WTC11 (cell line): ENCODE measurements around the gene PPP1R3C. TPM values are rescaled to one million over a fixed set of nuclear protein-coding genes. Genes with fewer than 3 reads are reported as not detected.

Experiments used
- ATAC-seq: fragments of 200-7000 bp; cut with Tn5 transposase; 2 replicates; pipeline ENCODE4 v1.10.0; 2021; ENCODE audit warnings: mild to moderate bottlenecking, moderate library complexity
- CTCF ChIA-PET: fragments of 300-600 bp; sonication (Branson Sonifier 250); formaldehyde crosslinking; loops from one replicate; lab custom pipeline; 2021; ENCODE audit warnings: antibody characterized with exemption; lab: Charles Lee
- POLR2A ChIA-PET: fragments of 350-600 bp; sonication (Branson Sonifier 250); formaldehyde crosslinking; loops from one replicate; lab custom pipeline; 2021; ENCODE audit warnings: antibody characterized with exemption; lab: Charles Lee
- DNase-seq: peaks from one replicate; pipeline ENCODE4 v3.0.0; 2021; ENCODE audit warnings: low spot score
- H3K27ac Mint-ChIP-seq: 2 replicates; pipeline ENCODE4 v1.8.0; 2021; ENCODE audit warnings: mixed read lengths
- H3K27me3 Mint-ChIP-seq: 2 replicates; pipeline ENCODE4 v1.8.0; 2021; ENCODE audit warnings: low read depth, mild to moderate bottlenecking, moderate library complexity, mixed read lengths
- H3K36me3 Mint-ChIP-seq: 2 replicates; pipeline ENCODE4 v1.8.0; 2021; ENCODE audit warnings: mixed read lengths
- H3K4me1 Mint-ChIP-seq: 2 replicates; pipeline ENCODE4 v1.8.0; 2022; ENCODE audit warnings: mixed read lengths
- H3K4me3 Mint-ChIP-seq: 2 replicates; pipeline ENCODE4 v1.8.0; 2021; ENCODE audit warnings: mild to moderate bottlenecking, moderate library complexity, mixed read lengths
- H3K9me3 Mint-ChIP-seq: 2 replicates; pipeline ENCODE4 v1.8.0; 2021; ENCODE audit warnings: mixed read lengths
- CREM ChIP-seq: sonication (generic); formaldehyde crosslinking; IDR thresholded peaks from 2 replicates; pipeline ENCODE4 v1.8.1; 2022; ENCODE audit warnings: mild to moderate bottlenecking, missing genetic modification reagents, moderate library complexity
- CTCF ChIP-seq: fragments of 200-600 bp; IDR thresholded peaks from 2 replicates; pipeline ENCODE4 v1.8.0; 2022; ENCODE audit warnings: antibody characterized with exemption
- FOXP4 ChIP-seq: sonication (generic); formaldehyde crosslinking; IDR thresholded peaks from 2 replicates; pipeline ENCODE4 v1.8.0; 2022; ENCODE audit warnings: mild to moderate bottlenecking, missing genetic modification reagents
- GRHL2 ChIP-seq: fragments of 250-450 bp; sonication (Bioruptor Pico); IDR thresholded peaks from 2 replicates; pipeline ENCODE4 v1.8.0; 2022; ENCODE audit warnings: mild to moderate bottlenecking, moderate library complexity; ENCODE audit not compliant: insufficient replicate concordance, severe bottlenecking
- GTF2I ChIP-seq: fragments of 250-450 bp; sonication (Bioruptor Pico); conservative IDR thresholded peaks from 2 replicates; pipeline ENCODE4 v1.4.0; 2021; ENCODE audit warnings: mild to moderate bottlenecking
- HMGXB4 ChIP-seq: sonication (generic); formaldehyde crosslinking; IDR thresholded peaks from 2 replicates; pipeline ENCODE4 v1.8.1; 2023; ENCODE audit warnings: mild to moderate bottlenecking, moderate library complexity, missing genetic modification reagents
- MAX ChIP-seq: sonication (generic); formaldehyde crosslinking; IDR thresholded peaks from 2 replicates; pipeline ENCODE4 v1.8.0; 2022; ENCODE audit warnings: mild to moderate bottlenecking, missing genetic modification reagents
- OVOL2 ChIP-seq: fragments of 250-450 bp; sonication (Bioruptor Pico); IDR thresholded peaks from 2 replicates; pipeline ENCODE4 v1.9.0; 2021; ENCODE audit warnings: mild to moderate bottlenecking, borderline replicate concordance
- RORB ChIP-seq: fragments of 250-450 bp; sonication (Bioruptor Pico); IDR thresholded peaks from 2 replicates; pipeline ENCODE4 v1.9.0; 2021; ENCODE audit warnings: mild to moderate bottlenecking
- ZBTB43 ChIP-seq: sonication (generic); formaldehyde crosslinking; IDR thresholded peaks from 2 replicates; pipeline ENCODE4 v1.8.1; 2023; ENCODE audit warnings: mild to moderate bottlenecking, missing genetic modification reagents
- ZNF121 ChIP-seq: sonication (generic); formaldehyde crosslinking; IDR thresholded peaks from 2 replicates; pipeline ENCODE4 v1.8.0; 2023; ENCODE audit warnings: missing genetic modification reagents
- ZNF232 ChIP-seq: sonication (generic); formaldehyde crosslinking; IDR thresholded peaks from 2 replicates; pipeline ENCODE4 v1.8.0; 2022; ENCODE audit warnings: mild to moderate bottlenecking, missing genetic modification reagents
- ZNF263 ChIP-seq: sonication (generic); formaldehyde crosslinking; IDR thresholded peaks from 2 replicates; pipeline ENCODE4 v1.8.1; 2022; ENCODE audit warnings: low read depth, mild to moderate bottlenecking, moderate library complexity, missing genetic modification reagents
- ZNF512 ChIP-seq: sonication (generic); formaldehyde crosslinking; IDR thresholded peaks from 2 replicates; pipeline ENCODE4 v1.8.1; 2022; ENCODE audit warnings: missing genetic modification reagents, borderline replicate concordance
- ZSCAN18 ChIP-seq: fragments of 250-450 bp; sonication (Bioruptor Pico); IDR thresholded peaks from 2 replicates; pipeline ENCODE4 v2.1.2; 2022; ENCODE audit warnings: mild to moderate bottlenecking, moderate library complexity
- total RNA-seq: library from RNA; stranded (reverse); gene quantifications from 3 replicates; pipeline ENCODE4 v1.2.3, GENCODE V29; 2021
- TF ChIP-seq, protein P1 (sequence below): sonication (generic); formaldehyde crosslinking; conservative IDR thresholded peaks from 2 replicates; pipeline ENCODE4 v1.8.1; 2022; ENCODE audit warnings: mild to moderate bottlenecking, missing genetic modification reagents
- TF ChIP-seq, protein P2 (sequence below): sonication (generic); formaldehyde crosslinking; IDR thresholded peaks from 2 replicates; pipeline ENCODE4 v1.8.1; 2023; ENCODE audit warnings: mild to moderate bottlenecking, missing genetic modification reagents, moderate library complexity
- TF ChIP-seq, protein P3 (sequence below): sonication (generic); formaldehyde crosslinking; IDR thresholded peaks from 2 replicates; pipeline ENCODE4 v1.8.1; 2022; ENCODE audit warnings: mild to moderate bottlenecking, missing genetic modification reagents, moderate library complexity, borderline replicate concordance
- TF ChIP-seq, protein P4 (sequence below): fragments of 250-450 bp; sonication (Bioruptor Pico); IDR thresholded peaks from 2 replicates; pipeline ENCODE4 v1.9.0; 2021; ENCODE audit warnings: mild to moderate bottlenecking
- TF ChIP-seq, protein P5 (sequence below): sonication (generic); formaldehyde crosslinking; conservative IDR thresholded peaks from 2 replicates; pipeline ENCODE4 v1.8.1; 2023; ENCODE audit warnings: mild to moderate bottlenecking, low read depth, missing genetic modification reagents, moderate library complexity

The PPP1R3C gene
- total RNA-seq, 1 experiment from 2014 or later, result 1.5 TPM

DNA sequence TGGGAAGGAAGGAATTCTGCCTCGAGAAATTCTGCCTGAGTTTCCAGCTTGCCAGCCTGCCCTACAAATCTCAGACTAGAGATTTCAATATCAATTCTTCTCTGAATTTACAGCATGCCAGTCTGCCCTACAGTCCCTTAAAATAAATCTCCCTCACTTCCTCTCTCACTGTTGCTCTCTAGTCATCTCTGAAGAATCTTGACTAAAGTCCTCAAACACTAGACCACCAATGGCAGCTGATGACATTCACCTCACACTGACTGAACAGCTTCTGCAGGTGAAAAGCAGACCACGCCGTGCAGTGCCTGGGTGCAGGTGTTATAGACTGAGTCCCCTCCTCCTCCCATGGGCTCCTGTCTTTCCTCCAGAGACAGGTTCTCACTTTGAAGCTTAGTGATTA, 30.4 kb downstream of the PPP1R3C start:
- H3K27ac Mint-ChIP-seq, result no peak overlapping the region
- no peaks in the 10 kb centered on the region for H3K27me3 Mint-ChIP-seq
- peaks cover 13% of the 10 kb centered on the region for H3K9me3 Mint-ChIP-seq
- H3K36me3 Mint-ChIP-seq, result no peaks in the 10 kb centered on the region
- POLR2A ChIA-PET, result no interaction called here
- CTCF ChIA-PET, result no interaction called here
- ATAC-seq (no peak), DNase-seq (no peak)
- H3K4me3 Mint-ChIP-seq, result no peak overlapping the region
- TF ChIP-seq ZSCAN18 (no peak), ZNF512 (CRISPR knock-in tag) (no peak), MAX (CRISPR knock-in tag) (no peak), GRHL2 (CRISPR knock-in tag) (no peak), ZNF121 (CRISPR knock-in tag) (no peak), CREM (no peak), ZBTB43 (CRISPR knock-in tag) (no peak), ZNF263 (CRISPR knock-in tag) (no peak), OVOL2 (no peak)
- TF ChIP-seq, protein P1, sequence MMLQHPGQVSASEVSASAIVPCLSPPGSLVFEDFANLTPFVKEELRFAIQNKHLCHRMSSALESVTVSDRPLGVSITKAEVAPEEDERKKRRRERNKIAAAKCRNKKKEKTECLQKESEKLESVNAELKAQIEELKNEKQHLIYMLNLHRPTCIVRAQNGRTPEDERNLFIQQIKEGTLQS (CRISPR knock-in tag), result no peak
- TF ChIP-seq, protein P2, sequence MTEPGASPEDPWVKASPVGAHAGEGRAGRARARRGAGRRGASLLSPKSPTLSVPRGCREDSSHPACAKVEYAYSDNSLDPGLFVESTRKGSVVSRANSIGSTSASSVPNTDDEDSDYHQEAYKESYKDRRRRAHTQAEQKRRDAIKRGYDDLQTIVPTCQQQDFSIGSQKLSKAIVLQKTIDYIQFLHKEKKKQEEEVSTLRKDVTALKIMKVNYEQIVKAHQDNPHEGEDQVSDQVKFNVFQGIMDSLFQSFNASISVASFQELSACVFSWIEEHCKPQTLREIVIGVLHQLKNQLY, result no peak
- TF ChIP-seq, protein P3, sequence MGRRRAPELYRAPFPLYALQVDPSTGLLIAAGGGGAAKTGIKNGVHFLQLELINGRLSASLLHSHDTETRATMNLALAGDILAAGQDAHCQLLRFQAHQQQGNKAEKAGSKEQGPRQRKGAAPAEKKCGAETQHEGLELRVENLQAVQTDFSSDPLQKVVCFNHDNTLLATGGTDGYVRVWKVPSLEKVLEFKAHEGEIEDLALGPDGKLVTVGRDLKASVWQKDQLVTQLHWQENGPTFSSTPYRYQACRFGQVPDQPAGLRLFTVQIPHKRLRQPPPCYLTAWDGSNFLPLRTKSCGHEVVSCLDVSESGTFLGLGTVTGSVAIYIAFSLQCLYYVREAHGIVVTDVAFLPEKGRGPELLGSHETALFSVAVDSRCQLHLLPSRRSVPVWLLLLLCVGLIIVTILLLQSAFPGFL, result no peak
- TF ChIP-seq, protein P4, sequence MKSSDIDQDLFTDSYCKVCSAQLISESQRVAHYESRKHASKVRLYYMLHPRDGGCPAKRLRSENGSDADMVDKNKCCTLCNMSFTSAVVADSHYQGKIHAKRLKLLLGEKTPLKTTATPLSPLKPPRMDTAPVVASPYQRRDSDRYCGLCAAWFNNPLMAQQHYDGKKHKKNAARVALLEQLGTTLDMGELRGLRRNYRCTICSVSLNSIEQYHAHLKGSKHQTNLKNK (CRISPR knock-in tag), result no peak
- TF ChIP-seq, protein P5, sequence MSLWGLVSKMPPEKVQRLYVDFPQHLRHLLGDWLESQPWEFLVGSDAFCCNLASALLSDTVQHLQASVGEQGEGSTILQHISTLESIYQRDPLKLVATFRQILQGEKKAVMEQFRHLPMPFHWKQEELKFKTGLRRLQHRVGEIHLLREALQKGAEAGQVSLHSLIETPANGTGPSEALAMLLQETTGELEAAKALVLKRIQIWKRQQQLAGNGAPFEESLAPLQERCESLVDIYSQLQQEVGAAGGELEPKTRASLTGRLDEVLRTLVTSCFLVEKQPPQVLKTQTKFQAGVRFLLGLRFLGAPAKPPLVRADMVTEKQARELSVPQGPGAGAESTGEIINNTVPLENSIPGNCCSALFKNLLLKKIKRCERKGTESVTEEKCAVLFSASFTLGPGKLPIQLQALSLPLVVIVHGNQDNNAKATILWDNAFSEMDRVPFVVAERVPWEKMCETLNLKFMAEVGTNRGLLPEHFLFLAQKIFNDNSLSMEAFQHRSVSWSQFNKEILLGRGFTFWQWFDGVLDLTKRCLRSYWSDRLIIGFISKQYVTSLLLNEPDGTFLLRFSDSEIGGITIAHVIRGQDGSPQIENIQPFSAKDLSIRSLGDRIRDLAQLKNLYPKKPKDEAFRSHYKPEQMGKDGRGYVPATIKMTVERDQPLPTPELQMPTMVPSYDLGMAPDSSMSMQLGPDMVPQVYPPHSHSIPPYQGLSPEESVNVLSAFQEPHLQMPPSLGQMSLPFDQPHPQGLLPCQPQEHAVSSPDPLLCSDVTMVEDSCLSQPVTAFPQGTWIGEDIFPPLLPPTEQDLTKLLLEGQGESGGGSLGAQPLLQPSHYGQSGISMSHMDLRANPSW, result no peak
- H3K4me1 Mint-ChIP-seq, result peaks cover 2% of the 10 kb centered on the region; the same call in 1 of the 2 replicates

DNA sequence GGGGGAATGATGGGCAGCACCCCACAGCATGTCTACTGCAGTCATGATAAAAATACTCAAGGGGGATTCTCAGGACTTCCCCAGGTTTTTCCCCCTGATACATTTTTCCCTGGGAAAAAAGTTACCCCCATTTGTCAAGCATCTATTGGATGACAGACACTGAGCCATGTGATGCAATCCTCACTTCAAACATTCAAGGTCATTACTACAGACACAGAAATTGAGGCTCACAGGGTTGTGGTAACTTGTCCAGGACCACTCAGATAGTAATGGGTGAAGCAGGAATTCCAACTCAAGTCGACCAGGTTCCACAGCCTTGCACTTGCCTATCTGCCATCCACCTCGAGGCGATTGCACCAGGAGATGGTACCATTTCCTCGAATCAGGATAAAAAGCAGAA, 31.7 kb downstream of the PPP1R3C start:
- CTCF ChIA-PET, result no interaction called here
- POLR2A ChIA-PET, result no interaction called here
- H3K36me3 Mint-ChIP-seq, result no peaks in the 10 kb centered on the region
- ATAC-seq (no peak), DNase-seq (no peak)
- H3K4me3 Mint-ChIP-seq, result no peak overlapping the region
- H3K4me1 Mint-ChIP-seq, result peaks cover 2% of the 10 kb centered on the region; the same call in 1 of the 2 replicates
- H3K27me3 Mint-ChIP-seq, result no peaks in the 10 kb centered on the region
- H3K27ac Mint-ChIP-seq, result no peak overlapping the region
- peaks cover 10% of the 10 kb centered on the region for H3K9me3 Mint-ChIP-seq
- TF ChIP-seq CTCF (no peak), ZNF232 (CRISPR knock-in tag) (no peak), FOXP4 (no peak), GTF2I (no peak), RORB (no peak), HMGXB4 (CRISPR knock-in tag) (no peak)
